KOPT-K1 (cell line): ENCODE measurements around the gene KCNK6.
"Not testable (repeated sequence)": the region's sequence is repeated elsewhere in the genome, so short reads cannot be mapped to it uniquely, and the experiment has no call there.

ENCODE experiments used
- H3K27ac ChIP-seq: fragments of 200-600 bp; sonication (generic); 2 replicates; pipeline ENCODE4 v1.5.1; 2016; ENCODE audit warnings: antibody characterized with exemption, mild to moderate bottlenecking, low read depth, low read length; ENCODE audit not compliant: poor library complexity, severe bottlenecking
- H3K36me3 ChIP-seq: fragments of 200-600 bp; sonication (generic); 2 replicates; pipeline ENCODE4 v1.5.1; 2017; ENCODE audit warnings: antibody characterized with exemption, mild to moderate bottlenecking, low read length, moderate library complexity; ENCODE audit not compliant: insufficient read depth
- H3K9me3 ChIP-seq: fragments of 200-600 bp; sonication (generic); 2 replicates; pipeline ENCODE4 v1.5.1; 2017; ENCODE audit warnings: antibody characterized with exemption, low read length, mild to moderate bottlenecking; ENCODE audit not compliant: insufficient read depth, poor library complexity, severe bottlenecking

KCNK6 gene

DNA sequence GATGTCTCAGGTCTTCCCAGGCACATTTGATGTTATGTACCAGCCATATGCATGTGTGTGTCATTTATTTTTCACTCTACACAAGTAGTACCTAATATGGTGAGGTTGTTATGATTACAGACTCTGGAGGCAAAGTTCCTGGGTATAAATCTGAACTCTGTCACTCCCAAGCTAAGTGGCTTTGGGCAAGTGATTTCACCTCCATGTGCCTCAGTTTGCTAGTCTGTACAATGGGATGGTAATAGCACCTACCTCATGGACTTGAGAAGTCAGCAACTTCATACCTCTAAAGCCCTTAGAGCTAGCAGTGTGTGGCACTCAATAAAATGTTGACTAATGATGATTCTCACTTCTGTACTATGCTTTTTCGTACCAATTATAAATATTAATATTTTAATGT is 12.1 kb downstream of the KCNK6 start:
- Histone ChIP-seq H3K36me3 (no peaks in the 10 kb centered on the region), H3K27ac (no peak overlapping the region)

DNA sequence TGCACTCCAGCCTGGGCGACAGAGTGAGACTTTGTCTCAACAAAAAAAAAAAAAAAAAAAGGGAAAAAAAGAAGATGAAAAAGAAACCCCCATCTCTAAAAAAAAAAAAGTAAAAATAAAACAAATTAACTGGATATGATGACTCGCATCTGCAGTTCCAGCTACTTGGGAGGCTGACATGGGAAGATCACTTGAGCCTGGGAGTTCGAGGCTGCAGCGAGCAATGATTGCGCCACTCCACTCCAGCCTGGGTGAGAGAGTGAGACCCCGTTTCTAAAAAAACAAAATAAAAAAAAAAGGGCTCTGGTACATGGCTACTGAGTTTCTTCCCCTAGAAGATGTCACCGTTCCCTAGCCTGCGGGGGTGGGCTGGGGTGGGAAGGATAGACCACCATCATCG is 13.6 kb downstream of the KCNK6 start:
- Histone ChIP-seq H3K36me3 (no peaks in the 10 kb centered on the region), H3K27ac (no peak overlapping the region), H3K9me3 (no peaks in the 10 kb centered on the region)

More for the DNA sequence above, 12.1 kb downstream of the KCNK6 start:
- H3K9me3 ChIP-seq: no peaks in the 10 kb centered on the region

DNA sequence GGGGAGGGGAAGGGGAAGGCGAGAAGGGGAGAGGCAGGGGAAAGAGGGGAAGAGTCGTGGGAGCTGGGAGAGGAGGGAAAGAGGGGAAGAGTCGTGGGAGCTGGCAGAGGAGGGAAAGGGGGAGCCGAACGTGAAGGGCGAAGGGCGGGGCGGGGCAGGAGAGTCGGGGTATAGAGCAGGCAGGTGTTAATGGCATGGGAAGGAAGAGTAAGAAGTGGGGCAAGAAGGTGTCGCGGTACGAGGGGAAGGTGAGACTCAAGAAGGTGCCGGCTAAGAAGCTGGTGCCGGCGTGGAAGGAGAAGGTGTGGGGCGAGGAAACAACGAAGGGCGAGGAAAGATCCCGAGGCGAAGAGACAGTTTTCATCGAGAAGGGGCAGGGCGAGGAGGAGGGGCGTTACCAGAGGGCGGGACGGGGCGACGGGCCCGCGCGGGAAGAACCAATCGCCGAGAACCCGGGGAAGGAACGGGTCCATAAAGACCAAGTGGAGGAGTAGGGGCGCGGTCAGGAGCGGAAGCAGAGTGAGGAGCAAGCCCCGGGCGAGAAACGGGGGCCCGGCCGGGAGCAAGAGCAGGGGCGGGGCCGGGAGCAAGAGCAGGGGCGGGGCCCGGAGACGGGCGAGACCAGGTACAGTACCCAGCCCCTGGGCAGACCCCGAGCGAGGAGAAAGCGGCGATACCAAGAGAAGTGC is 16.4 kb downstream of the KCNK6 start:
- H3K27ac ChIP-seq: peak overlapping the region; percentile 78
- no peaks in the 10 kb centered on the region for H3K36me3 ChIP-seq

DNA sequence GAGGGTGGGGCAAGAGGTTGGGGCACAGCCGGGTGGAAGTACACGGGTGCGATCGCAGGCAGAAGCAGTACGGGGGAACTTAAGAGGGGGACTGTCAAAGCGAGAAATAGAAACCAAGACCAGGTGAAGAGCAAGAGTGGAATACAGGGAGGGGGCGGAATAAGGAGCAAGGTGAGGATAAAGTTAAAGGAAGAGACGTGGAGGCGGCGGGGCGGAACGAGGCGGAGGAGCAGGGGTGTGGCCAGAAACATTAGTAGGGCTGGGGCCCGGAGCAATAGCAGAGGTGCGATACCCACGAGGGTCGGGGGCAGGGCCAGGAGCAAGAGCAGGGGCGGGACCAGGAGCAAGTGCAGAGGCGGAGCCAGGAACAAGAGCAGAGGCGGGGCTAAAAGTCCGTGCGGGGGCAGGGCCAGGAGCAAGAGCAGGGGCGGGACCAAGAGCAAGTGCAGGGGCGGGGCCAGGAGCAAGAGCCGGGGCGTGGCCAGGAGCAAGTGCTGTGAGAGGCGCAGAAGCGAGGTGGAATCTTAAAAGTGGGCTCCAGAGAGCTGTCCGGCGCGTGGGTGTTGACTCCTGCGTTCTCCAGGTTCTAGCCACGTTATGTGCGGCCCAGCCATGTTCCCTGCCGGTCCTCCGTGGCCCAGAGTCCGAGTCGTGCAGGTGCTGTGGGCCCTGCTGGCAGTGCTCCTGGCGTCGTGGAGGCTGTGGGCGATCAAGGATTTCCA is 17.2 kb downstream of the KCNK6 start:
- peak overlapping the region; percentile 78 for H3K27ac ChIP-seq
- H3K9me3 ChIP-seq: no peaks in the 10 kb centered on the region
- no peaks in the 10 kb centered on the region for H3K36me3 ChIP-seq

More for the DNA sequence above, 16.4 kb downstream of the KCNK6 start:
- H3K9me3 ChIP-seq: no peaks in the 10 kb centered on the region

DNA sequence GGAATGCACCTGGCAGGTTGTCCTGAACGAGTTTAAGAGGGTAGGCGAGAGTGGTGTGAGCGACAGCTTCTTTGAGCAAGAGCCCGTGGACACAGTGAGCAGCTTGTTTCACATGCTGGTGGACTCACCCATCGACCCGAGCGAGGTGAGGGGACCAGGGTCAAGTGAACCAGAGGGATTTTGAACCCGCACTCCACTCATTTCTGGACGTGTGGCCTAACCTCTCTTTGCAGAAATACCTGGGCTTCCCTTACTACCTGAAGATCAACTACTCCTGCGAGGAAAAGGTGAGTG is 17.7 kb downstream of the KCNK6 start:
- Histone ChIP-seq H3K27ac (peak overlapping the region; percentile 78), H3K36me3 (no peaks in the 10 kb centered on the region)

DNA sequence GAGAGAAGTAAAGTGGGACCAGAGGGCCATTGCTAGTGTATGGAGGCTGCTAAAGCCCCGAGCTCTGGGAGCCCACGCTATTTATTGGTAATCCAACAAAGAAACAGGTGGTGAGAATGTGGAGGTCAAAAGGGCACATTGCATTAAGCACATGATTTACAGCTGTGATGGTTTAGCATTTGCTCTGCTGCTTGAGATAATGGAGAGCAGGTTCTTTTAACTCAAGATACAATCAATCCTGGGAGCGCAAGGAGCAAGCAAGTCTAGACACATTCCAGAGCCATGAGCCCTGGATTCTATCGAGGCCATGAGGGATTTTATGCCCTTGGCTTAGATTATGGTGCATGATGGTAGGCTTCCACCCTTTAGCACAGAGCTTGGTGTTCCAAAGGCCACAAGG is 19.4 kb downstream of the KCNK6 start:
- not testable (repeated sequence) for H3K9me3 ChIP-seq, H3K27ac ChIP-seq, H3K36me3 ChIP-seq

More for the DNA sequence above, 17.7 kb downstream of the KCNK6 start:
- H3K9me3 ChIP-seq: no peaks in the 10 kb centered on the region

DNA sequence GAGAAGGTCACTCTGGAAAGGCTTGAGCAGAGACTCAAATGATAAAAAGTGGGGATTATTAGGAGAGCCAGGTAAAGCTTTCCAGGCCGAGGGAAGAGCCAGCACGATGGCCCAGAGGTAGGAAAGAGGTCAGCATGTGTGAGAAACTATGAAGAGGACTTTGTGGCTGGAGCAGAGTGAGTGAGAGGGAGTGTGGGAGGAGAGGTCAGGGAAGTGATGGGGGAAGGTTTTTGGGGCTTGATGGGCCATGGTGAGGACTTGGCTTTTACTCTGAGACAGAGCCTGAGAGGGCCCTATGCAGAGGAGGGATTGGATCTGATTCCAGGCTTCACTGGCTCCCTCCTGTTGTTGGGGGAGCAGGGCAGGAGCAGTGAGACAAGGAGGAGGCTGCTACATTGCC is 21.3 kb downstream of the KCNK6 start:
- H3K9me3 ChIP-seq: no peaks in the 10 kb centered on the region
- H3K36me3 ChIP-seq: no peaks in the 10 kb centered on the region
- H3K27ac ChIP-seq: no peak overlapping the region

DNA sequence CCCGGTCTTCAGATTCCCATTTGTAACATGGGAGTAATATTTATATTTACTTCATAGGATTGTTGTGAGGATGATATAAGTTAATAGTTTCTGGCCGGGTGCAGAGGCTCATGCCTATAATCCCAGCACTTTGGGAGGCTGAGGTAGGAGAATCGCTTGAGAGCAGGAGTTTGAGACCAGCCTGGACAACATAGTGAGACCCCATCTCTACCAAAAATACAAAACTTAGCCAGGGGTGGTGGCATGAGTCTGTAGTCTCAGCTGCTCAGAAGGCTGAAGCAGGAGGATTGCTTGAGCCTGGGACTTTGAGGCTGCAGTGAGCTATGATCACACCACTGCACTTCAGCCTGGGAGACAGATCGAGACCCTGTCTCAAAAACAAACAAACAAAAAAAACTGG is 27.2 kb downstream of the KCNK6 start:
- Histone ChIP-seq H3K27ac (no peak overlapping the region), H3K9me3 (no peaks in the 10 kb centered on the region), H3K36me3 (no peaks in the 10 kb centered on the region)

DNA sequence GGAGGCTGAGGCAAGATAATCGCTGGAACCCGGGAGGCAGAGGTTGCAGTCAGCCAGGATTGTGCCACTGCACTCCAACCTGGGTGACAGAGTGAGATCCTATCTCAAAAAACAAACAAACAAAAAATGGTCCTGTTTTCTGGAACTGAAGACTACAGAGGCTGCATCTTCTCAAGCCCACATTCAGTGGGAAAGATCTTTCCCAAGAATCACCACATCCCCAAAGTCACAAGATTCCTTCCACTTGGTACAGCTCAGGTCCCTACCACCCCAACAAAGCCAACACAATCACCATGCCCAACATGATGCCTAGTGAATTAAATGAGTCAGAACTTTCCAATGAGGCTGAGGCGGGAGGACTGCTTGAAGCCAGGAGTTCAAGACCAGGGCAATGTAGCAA is 31.2 kb downstream of the KCNK6 start:
- H3K36me3 ChIP-seq: no peaks in the 10 kb centered on the region
- no peaks in the 10 kb centered on the region for H3K9me3 ChIP-seq
- H3K27ac ChIP-seq: no peak overlapping the region

DNA sequence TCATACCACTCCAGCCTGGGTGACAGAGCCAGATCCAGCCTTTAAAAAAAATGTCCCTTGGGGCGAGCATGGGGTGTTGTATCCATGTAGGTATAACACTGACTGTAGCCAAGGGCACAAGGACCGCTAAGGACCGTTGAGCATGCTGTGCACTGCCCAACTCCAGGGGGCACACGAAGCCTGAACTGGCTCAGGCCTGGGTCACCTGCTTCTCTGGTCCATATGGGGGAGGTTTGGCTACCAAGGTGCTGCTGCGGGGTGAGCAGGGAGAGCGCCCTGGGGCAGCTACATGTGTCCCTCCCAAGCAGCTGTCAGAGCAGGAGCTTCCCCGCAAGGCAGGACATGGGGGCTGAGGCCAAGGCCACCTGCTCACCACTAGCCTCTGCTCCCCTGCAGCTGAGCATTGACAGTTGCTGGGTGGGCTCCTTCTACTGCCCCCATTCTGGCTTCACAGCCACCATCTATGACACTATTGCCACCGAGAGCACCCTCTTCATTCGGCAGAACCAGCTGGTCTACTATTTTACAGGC is 32.3 kb downstream of the KCNK6 start:
- H3K27ac ChIP-seq: no peak overlapping the region
- no peaks in the 10 kb centered on the region for H3K36me3 ChIP-seq
- H3K9me3 ChIP-seq: no peaks in the 10 kb centered on the region

DNA sequence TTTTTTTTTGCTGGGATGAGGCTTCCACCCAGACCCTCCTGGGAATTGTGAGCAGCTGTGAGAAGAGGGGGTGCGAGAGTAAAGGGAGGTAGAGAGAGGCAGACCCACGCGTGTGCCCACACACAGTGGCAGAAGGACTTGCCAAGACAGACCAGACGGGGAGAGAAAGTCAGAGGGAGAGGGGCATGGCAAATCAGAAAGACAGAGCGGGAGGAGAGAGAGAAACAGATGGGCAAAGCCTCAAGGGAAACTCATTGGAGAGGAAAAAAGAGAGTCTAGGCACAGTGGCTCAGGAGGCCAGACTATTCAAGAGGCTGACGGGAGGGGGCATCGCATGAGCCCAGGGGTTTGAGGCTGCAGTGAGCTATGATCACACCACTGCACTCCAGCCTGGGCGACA is 33.0 kb downstream of the KCNK6 start:
- no peaks in the 10 kb centered on the region for H3K36me3 ChIP-seq
- no peaks in the 10 kb centered on the region for H3K9me3 ChIP-seq
- H3K27ac ChIP-seq: no peak overlapping the region

DNA sequence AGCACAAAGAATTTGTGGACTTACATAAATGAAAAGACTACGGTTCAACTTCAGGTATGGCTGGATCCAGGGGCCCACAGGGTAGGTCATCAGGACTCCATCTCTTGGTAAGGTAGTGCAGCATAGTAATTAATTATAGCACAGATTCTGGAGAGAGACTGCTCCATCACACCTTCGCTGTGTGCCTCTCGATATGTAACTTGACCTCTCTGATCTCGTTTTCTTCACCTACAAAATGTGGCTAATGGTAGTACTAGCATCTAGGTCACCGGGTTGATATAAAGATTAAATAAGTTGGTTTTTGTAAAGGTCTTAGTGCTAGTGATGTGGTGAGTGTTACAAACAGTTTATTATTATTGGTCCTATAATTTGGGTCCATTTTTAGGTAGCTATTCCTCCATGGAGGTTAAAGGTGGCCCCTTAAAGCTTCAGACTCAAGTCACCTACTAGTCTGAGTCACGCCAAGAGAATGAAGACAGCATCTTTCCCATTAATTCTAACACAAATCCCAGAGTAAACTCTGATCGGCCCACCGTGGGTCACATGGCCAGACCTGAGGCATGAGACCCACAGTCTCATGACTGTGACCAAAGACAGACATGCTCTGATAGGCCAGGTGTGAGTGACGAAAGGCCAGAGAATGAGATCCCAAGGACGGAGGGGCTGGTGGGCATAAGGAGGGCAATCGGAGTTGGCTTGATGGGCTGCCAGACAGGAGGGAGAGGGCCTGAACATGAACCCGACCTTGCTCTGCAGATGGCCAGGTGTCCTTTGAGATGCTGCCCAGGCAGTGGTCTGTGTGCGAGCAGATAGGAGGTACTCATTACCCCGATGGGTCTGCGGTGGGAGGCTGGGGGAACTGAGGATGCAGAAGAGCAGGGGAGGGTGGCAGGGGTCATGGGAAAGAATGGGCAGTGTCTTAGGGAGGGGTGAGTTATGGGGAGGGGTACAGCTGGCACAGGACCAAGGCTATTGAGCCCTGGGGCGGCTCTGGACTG is 36.4 kb downstream of the KCNK6 start:
- Histone ChIP-seq H3K9me3 (no peaks in the 10 kb centered on the region), H3K27ac (no peak overlapping the region), H3K36me3 (no peaks in the 10 kb centered on the region)

DNA sequence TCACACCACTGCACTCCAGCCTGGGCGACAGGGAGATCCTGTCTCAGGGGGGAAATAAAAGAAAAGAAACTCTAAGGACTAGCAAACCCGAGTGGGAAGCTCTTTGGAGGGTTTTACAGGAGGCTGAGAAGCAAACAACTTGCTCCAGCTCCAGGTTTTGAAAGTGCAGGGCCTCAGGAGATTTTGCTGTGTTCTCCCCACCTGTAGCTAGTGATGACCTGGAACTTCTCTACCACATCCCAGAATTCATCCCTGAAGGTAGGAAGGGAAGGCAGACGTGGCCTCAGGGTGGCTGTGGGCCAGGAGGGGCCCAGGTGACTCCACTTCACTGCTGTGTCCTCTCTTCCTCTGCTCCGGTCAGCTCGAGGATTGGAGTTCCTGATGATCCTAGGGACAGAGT is 38.4 kb downstream of the KCNK6 start:
- no peaks in the 10 kb centered on the region for H3K9me3 ChIP-seq
- H3K27ac ChIP-seq: no peak overlapping the region
- H3K36me3 ChIP-seq: no peaks in the 10 kb centered on the region

DNA sequence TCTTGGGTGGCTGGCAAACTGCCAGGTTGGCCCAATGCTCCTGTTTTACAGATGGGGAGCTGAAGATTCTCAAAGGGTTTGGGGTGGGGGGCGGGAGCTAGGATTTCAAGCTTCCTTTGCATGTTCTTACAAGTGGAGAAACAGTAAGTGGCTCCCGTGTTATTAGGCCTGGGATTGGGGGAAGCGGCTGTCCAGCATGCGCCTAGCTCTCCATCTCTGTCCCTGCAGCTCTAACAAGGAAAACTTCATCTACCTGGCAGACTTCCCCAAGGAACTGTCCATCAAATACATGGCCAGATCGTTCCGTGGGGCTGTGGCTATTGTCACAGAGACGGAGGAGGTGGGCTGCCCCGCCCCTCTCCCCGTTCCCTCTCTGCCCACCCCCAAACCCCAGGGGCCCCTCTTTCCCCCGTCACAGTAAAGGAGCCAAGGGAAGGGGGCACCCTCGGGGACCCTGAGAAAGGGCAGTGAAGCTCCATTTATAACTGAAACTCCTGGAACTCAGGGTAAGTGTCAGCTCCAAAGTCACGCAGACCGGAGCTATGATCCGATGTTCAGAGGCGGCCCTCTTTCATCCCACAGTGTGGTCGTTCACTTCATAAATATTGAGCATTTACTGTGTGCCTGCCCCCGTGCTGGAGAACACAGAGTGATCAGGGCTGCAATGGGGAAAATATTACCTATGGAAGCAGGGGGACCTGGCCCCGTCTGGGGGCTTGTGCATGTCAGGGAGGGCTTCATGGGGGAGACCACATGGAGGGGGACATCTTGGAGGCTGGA is 39.8 kb downstream of the KCNK6 start:
- Histone ChIP-seq H3K36me3 (no peaks in the 10 kb centered on the region), H3K9me3 (no peaks in the 10 kb centered on the region), H3K27ac (no peak overlapping the region)
